Skeletal muscle satellite cell (primary cell): ENCODE results near the gene TLE4.
"Not testable (repeated sequence)": the region's sequence is repeated elsewhere in the genome, so short reads cannot be mapped to it uniquely, and the experiment has no call there.

Experiments
- H3K27me3 ChIP-seq: 2 replicates; pipeline ENCODE4 v1.7.0; 2013; ENCODE audit warnings: low read length; ENCODE audit not compliant: control insufficient read depth, insufficient read depth
- H3K36me3 ChIP-seq: 2 replicates; pipeline ENCODE4 v1.7.0; 2013; ENCODE audit warnings: mild to moderate bottlenecking, control low read depth, low read length; ENCODE audit not compliant: insufficient read depth
- H3K4me1 ChIP-seq: 2 replicates; pipeline ENCODE4 v1.7.0; 2013; ENCODE audit warnings: low read length; ENCODE audit not compliant: control insufficient read depth, insufficient read depth
- H3K4me2 ChIP-seq: 2 replicates; pipeline ENCODE4 v1.7.0; 2013; ENCODE audit warnings: mild to moderate bottlenecking, low read length
- H3K4me3 ChIP-seq: 2 replicates; pipeline ENCODE4 v1.7.0; 2013; ENCODE audit warnings: low read length
- H3K9ac ChIP-seq: 2 replicates; pipeline ENCODE4 v1.7.0; 2013; ENCODE audit warnings: mild to moderate bottlenecking, low read depth, low read length, moderate library complexity
- H3K9me3 ChIP-seq: replicated peaks from 2 replicates; pipeline ENCODE4 v1.7.0; 2013; ENCODE audit warnings: mild to moderate bottlenecking, control low read depth, low read length

TLE4 gene

GRCh38 chr9:79731171-79731890, 159.6 kb downstream of the TLE4 start:
- H3K4me3 ChIP-seq, result no peak overlapping the region
- no peaks in the 10 kb centered on the region for H3K9me3 ChIP-seq
- no peak overlapping the region for H3K9ac ChIP-seq
- no peak overlapping the region for H3K4me2 ChIP-seq
- no peaks in the 10 kb centered on the region for H3K4me1 ChIP-seq
- peaks cover 22% of the 10 kb centered on the region for H3K36me3 ChIP-seq
- H3K27me3 ChIP-seq, result no peaks in the 10 kb centered on the region

- Histone ChIP-seq H3K4me3 (no peak overlapping the region), H3K9ac (no peak overlapping the region), H3K9me3 (no peaks in the 10 kb centered on the region), H3K36me3 (peaks cover 2% of the 10 kb centered on the region), H3K27me3 (no peaks in the 10 kb centered on the region), H3K4me1 (no peaks in the 10 kb centered on the region), H3K4me2 (no peak overlapping the region)
These were observed 163.4 kb downstream of the TLE4 start for GRCh38 chr9:79735023-79735779.

- H3K9me3 ChIP-seq, result no peaks in the 10 kb centered on the region
- no peaks in the 10 kb centered on the region for H3K27me3 ChIP-seq
- H3K9ac ChIP-seq, result no peak overlapping the region
- no peaks in the 10 kb centered on the region for H3K4me1 ChIP-seq
- H3K4me3 ChIP-seq, result no peak overlapping the region
- no peaks in the 10 kb centered on the region for H3K36me3 ChIP-seq
- no peak overlapping the region for H3K4me2 ChIP-seq
These were observed 164.3 kb downstream of the TLE4 start for GRCh38 chr9:79736051-79736450.

- Histone ChIP-seq H3K27me3 (no peaks in the 10 kb centered on the region), H3K9ac (no peak overlapping the region), H3K9me3 (no peaks in the 10 kb centered on the region), H3K4me3 (no peak overlapping the region), H3K4me1 (no peaks in the 10 kb centered on the region), H3K36me3 (no peaks in the 10 kb centered on the region), H3K4me2 (no peak overlapping the region)
These were observed 169.6 kb downstream of the TLE4 start for GRCh38 chr9:79741381-79741780.

GRCh38 chr9:79742110-79742721, 170.5 kb downstream of the TLE4 start:
- H3K4me3 ChIP-seq, result no peak overlapping the region
- no peak overlapping the region for H3K9ac ChIP-seq
- no peaks in the 10 kb centered on the region for H3K9me3 ChIP-seq
- H3K36me3 ChIP-seq, result no peaks in the 10 kb centered on the region
- H3K27me3 ChIP-seq, result no peaks in the 10 kb centered on the region
- H3K4me2 ChIP-seq, result no peak overlapping the region
- no peaks in the 10 kb centered on the region for H3K4me1 ChIP-seq

- no peaks in the 10 kb centered on the region for H3K36me3 ChIP-seq
- H3K9ac ChIP-seq, result no peak overlapping the region
- H3K4me2 ChIP-seq, result no peak overlapping the region
- no peak overlapping the region for H3K4me3 ChIP-seq
- no peaks in the 10 kb centered on the region for H3K27me3 ChIP-seq
- H3K9me3 ChIP-seq, result no peaks in the 10 kb centered on the region
- no peaks in the 10 kb centered on the region for H3K4me1 ChIP-seq
These were observed 172.8 kb downstream of the TLE4 start for GRCh38 chr9:79744521-79744920.

- H3K4me3 ChIP-seq, result no peak overlapping the region
- no peaks in the 10 kb centered on the region for H3K4me1 ChIP-seq
- no peak overlapping the region for H3K9ac ChIP-seq
- H3K9me3 ChIP-seq, result no peaks in the 10 kb centered on the region
- no peaks in the 10 kb centered on the region for H3K27me3 ChIP-seq
- no peaks in the 10 kb centered on the region for H3K36me3 ChIP-seq
- no peak overlapping the region for H3K4me2 ChIP-seq
These were observed 174.1 kb downstream of the TLE4 start for GRCh38 chr9:79745752-79746336.

GRCh38 chr9:79751895-79752466, 180.2 kb downstream of the TLE4 start:
- H3K4me2 ChIP-seq, H3K9ac ChIP-seq, H3K9me3 ChIP-seq, H3K4me3 ChIP-seq, H3K4me1 ChIP-seq, H3K36me3 ChIP-seq, H3K27me3 ChIP-seq: not testable (repeated sequence)

- H3K36me3 ChIP-seq, result no peaks in the 10 kb centered on the region
These were observed 184.6 kb downstream of the TLE4 start for GRCh38 chr9:79756414-79756813.

GRCh38 chr9:79757074-79757473, 185.3 kb downstream of the TLE4 start:
- Histone ChIP-seq H3K27me3 (no peaks in the 10 kb centered on the region), H3K4me1 (no peaks in the 10 kb centered on the region), H3K36me3 (no peaks in the 10 kb centered on the region), H3K9me3 (no peaks in the 10 kb centered on the region), H3K9ac (no peak overlapping the region), H3K4me2 (no peak overlapping the region), H3K4me3 (no peak overlapping the region)

More at GRCh38 chr9:79756414-79756813, 184.6 kb downstream of the TLE4 start:
- no peaks in the 10 kb centered on the region for H3K27me3 ChIP-seq
- no peaks in the 10 kb centered on the region for H3K4me1 ChIP-seq
- no peak overlapping the region for H3K9ac ChIP-seq
- H3K4me2 ChIP-seq, result no peak overlapping the region
- no peak overlapping the region for H3K4me3 ChIP-seq
- H3K9me3 ChIP-seq, result no peaks in the 10 kb centered on the region
